IMR-90 (cell line): ENCODE measurements around the gene TAB2. TPM values are rescaled to one million over a fixed set of nuclear protein-coding genes. Genes with fewer than 3 reads are reported as not detected.

Experiments used
- ATAC-seq: fragments of 200-7000 bp; cut with Tn5 transposase; 2 replicates; pipeline ENCODE4 v1.9.1; 2020; ENCODE audit warnings: low read depth, mild to moderate bottlenecking, moderate library complexity
- BruUV-seq: library from RNA; stranded (reverse); fragments of 400-500 nt; replicated peaks from 2 replicates; lab custom pipeline; 2021; lab: Mats Ljungman, UMichigan
- CTCF ChIA-PET: fragments of 300-600 bp; formaldehyde crosslinking; extraction: SDS; loops from one replicate; lab custom pipeline; 2021; ENCODE audit warnings: antibody characterized with exemption; lab: Yijun Ruan, JAX
- POLR2A ChIA-PET: fragments of 300-600 bp; sonication (Branson Sonifier 250); formaldehyde crosslinking; loops from one replicate; lab custom pipeline; 2022; ENCODE audit warnings: antibody characterized with exemption; ENCODE audit not compliant: unreplicated experiment; lab: Charles Lee
- DNase-seq: peaks from one replicate; pipeline ENCODE4 v3.0.0; 2013
- H2AFZ ChIP-seq: replicated peaks from 2 replicates; pipeline ENCODE3; 2013; ENCODE audit warnings: low read length, mild to moderate bottlenecking; ENCODE audit not compliant: poor library complexity
- H2AK5ac ChIP-seq: 2 replicates; pipeline ENCODE4 v1.6.1; 2013; ENCODE audit warnings: low read depth, low read length, inconsistent platforms
- H2AK9ac ChIP-seq: replicated peaks from 2 replicates; pipeline ENCODE3; 2013; ENCODE audit warnings: mild to moderate bottlenecking, low read depth, low read length, moderate library complexity; ENCODE audit not compliant: poor library complexity
- H2BK120ac ChIP-seq: 2 replicates; pipeline ENCODE4 v1.6.1; 2013; ENCODE audit warnings: low read depth, low read length, inconsistent platforms
- H2BK15ac ChIP-seq: 3 replicates; pipeline ENCODE4 v1.6.1; 2013; ENCODE audit warnings: low read depth, low read length, inconsistent platforms
- H2BK20ac ChIP-seq: 2 replicates; pipeline ENCODE4 v1.6.1; 2013; ENCODE audit warnings: low read depth, mild to moderate bottlenecking, inconsistent platforms, low read length, moderate library complexity
- H2BK5ac ChIP-seq: 2 replicates; pipeline ENCODE4 v1.6.1; 2013; ENCODE audit warnings: mild to moderate bottlenecking, low read depth, low read length, inconsistent platforms; ENCODE audit not compliant: poor library complexity, severe bottlenecking
- H3K14ac ChIP-seq: replicated peaks from 2 replicates; pipeline ENCODE4 v1.6.1; 2013; ENCODE audit warnings: low read depth, low read length, inconsistent platforms
- H3K18ac ChIP-seq: 2 replicates; pipeline ENCODE4 v1.6.1; 2013; ENCODE audit warnings: low read depth, low read length, control low read depth
- H3K23ac ChIP-seq: 2 replicates; pipeline ENCODE4 v1.6.1; 2013; ENCODE audit warnings: low read depth, low read length, inconsistent platforms
- H3K27ac ChIP-seq: 2 replicates; pipeline ENCODE4 v1.5.1; 2013; ENCODE audit warnings: mild to moderate bottlenecking, control low read depth, low read length; ENCODE audit not compliant: insufficient read depth
- H3K27me3 ChIP-seq: 2 replicates; pipeline ENCODE4 v1.6.1; 2013; ENCODE audit warnings: low read length; ENCODE audit not compliant: control insufficient read depth, insufficient read depth
- H3K36me3 ChIP-seq: 2 replicates; pipeline ENCODE4 v1.6.1; 2013; ENCODE audit warnings: low read length, mixed read lengths; ENCODE audit not compliant: control insufficient read depth, insufficient read depth
- H3K4ac ChIP-seq: 2 replicates; pipeline ENCODE4 v1.6.1; 2013; ENCODE audit warnings: low read depth, low read length, inconsistent platforms
- H3K4me1 ChIP-seq: 2 replicates; pipeline ENCODE4 v1.6.1; 2013; ENCODE audit warnings: low read length, mixed read lengths; ENCODE audit not compliant: control insufficient read depth, insufficient read depth
- H3K4me2 ChIP-seq: 2 replicates; pipeline ENCODE4 v1.6.1; 2013; ENCODE audit warnings: low read depth, mild to moderate bottlenecking, control low read depth, low read length, moderate library complexity
- H3K4me3 ChIP-seq: 2 replicates; pipeline ENCODE4 v1.5.1; 2013; ENCODE audit warnings: low read depth, mild to moderate bottlenecking, control low read depth, low read length, moderate library complexity; ENCODE audit not compliant: insufficient read depth
- H3K56ac ChIP-seq: 2 replicates; pipeline ENCODE4 v1.6.1; 2013; ENCODE audit warnings: low read length, inconsistent platforms; ENCODE audit not compliant: insufficient read depth; ENCODE audit errors: extremely low read depth
- H3K79me1 ChIP-seq, 2 experiments: 2 replicates each; pipeline ENCODE4 v1.6.1; 2013; ENCODE audit warnings: low read length in 2 of 2, inconsistent platforms in 1 of 2, low read depth in 1 of 2
- H3K9ac ChIP-seq: 2 replicates; pipeline ENCODE4 v1.6.1; 2013; ENCODE audit warnings: low read depth, low read length, control low read depth
- H3K9me1 ChIP-seq: 2 replicates; pipeline ENCODE4 v1.6.1; 2013; ENCODE audit warnings: low read length, inconsistent platforms; ENCODE audit not compliant: insufficient read depth
- H3K9me3 ChIP-seq: 2 replicates; pipeline ENCODE4 v1.6.1; 2013; ENCODE audit warnings: low read length; ENCODE audit not compliant: control insufficient read depth, insufficient read depth
- H4K20me1 ChIP-seq: 2 replicates; pipeline ENCODE4 v1.6.1; 2013; ENCODE audit warnings: low read length, inconsistent platforms; ENCODE audit not compliant: insufficient read depth
- H4K5ac ChIP-seq: 2 replicates; pipeline ENCODE4 v1.6.1; 2013; ENCODE audit warnings: mild to moderate bottlenecking, low read depth, low read length, control low read depth
- H4K8ac ChIP-seq, 2 experiments: 2 replicates each; pipeline ENCODE4 v1.6.1; 2013; ENCODE audit warnings: low read depth in 2 of 2, low read length in 2 of 2, control low read depth in 1 of 2, inconsistent platforms in 1 of 2
- H4K91ac ChIP-seq: 2 replicates; pipeline ENCODE4 v1.6.1; 2013; ENCODE audit warnings: low read depth, low read length, inconsistent platforms; ENCODE audit not compliant: insufficient read depth
- BHLHE40 ChIP-seq: fragments of 150-350 bp; IDR thresholded peaks from 2 replicates; pipeline ENCODE4 v1.6.1; 2016; ENCODE audit warnings: mild to moderate bottlenecking, low read depth, low read length
- CEBPB ChIP-seq: IDR thresholded peaks from 2 replicates; pipeline ENCODE4 v1.6.1; 2012; ENCODE audit warnings: low read depth, low read length, improper control_type of control experiment
- CHD1 ChIP-seq: IDR thresholded peaks from 2 replicates; pipeline ENCODE4 v1.6.1; 2012; ENCODE audit warnings: low read depth, low read length, improper control_type of control experiment
- CTCF ChIP-seq: conservative IDR thresholded peaks from 2 replicates; pipeline ENCODE4 v1.5.1; 2012; ENCODE audit warnings: mild to moderate bottlenecking, low read depth, low read length, improper control_type of control experiment
- FOS ChIP-seq: fragments of 150-350 bp; IDR thresholded peaks from 2 replicates; pipeline ENCODE4 v1.6.1; 2016; ENCODE audit warnings: low read depth, low read length
- MAFK ChIP-seq: IDR thresholded peaks from 2 replicates; pipeline ENCODE4 v1.6.1; 2012; ENCODE audit warnings: low read depth, low read length, improper control_type of control experiment
- MAZ ChIP-seq: IDR thresholded peaks from 2 replicates; pipeline ENCODE4 v1.6.1; 2012; ENCODE audit warnings: low read depth, mild to moderate bottlenecking, low read length, improper control_type of control experiment, moderate library complexity, borderline replicate concordance
- MXI1 ChIP-seq: IDR thresholded peaks from 2 replicates; pipeline ENCODE4 v1.6.1; 2012; ENCODE audit warnings: low read depth, mild to moderate bottlenecking, low read length, moderate library complexity, borderline replicate concordance
- NFE2L2 ChIP-seq: fragments of 150-350 bp; IDR thresholded peaks from 2 replicates; pipeline ENCODE4 v1.6.1; 2016; ENCODE audit warnings: low read depth, mild to moderate bottlenecking, low read length
- POLR2A ChIP-seq: IDR thresholded peaks from 2 replicates; pipeline ENCODE4 v1.6.1; 2012; ENCODE audit warnings: mild to moderate bottlenecking, low read depth, low read length
- RAD21 ChIP-seq: IDR thresholded peaks from 2 replicates; pipeline ENCODE4 v1.6.1; 2012; ENCODE audit warnings: low read length, improper control_type of control experiment
- RCOR1 ChIP-seq: IDR thresholded peaks from 2 replicates; pipeline ENCODE4 v1.6.1; 2012; ENCODE audit warnings: mild to moderate bottlenecking, low read length, improper control_type of control experiment; ENCODE audit not compliant: insufficient replicate concordance
- RFX5 ChIP-seq: IDR thresholded peaks from 2 replicates; pipeline ENCODE4 v1.8.0; 2012; ENCODE audit warnings: low read depth, mild to moderate bottlenecking, low read length, moderate library complexity
- SMC3 ChIP-seq: fragments of 150-350 bp; IDR thresholded peaks from 2 replicates; pipeline ENCODE4 v1.6.1; 2016; ENCODE audit warnings: low read depth, mild to moderate bottlenecking, antibody characterized with exemption, low read length, moderate library complexity
- USF2 ChIP-seq: fragments of 150-350 bp; IDR thresholded peaks from 2 replicates; pipeline ENCODE4 v1.6.1; 2017; ENCODE audit warnings: mild to moderate bottlenecking, antibody characterized with exemption, low read length, low read depth
- WGBS, 2 experiments: methylation state at CpG; one replicate each; pipeline versions ENCODE4 v1.1.5 to v1.1.7; 2013; ENCODE audit warnings: missing lambda C conversion rate in 2 of 2; ENCODE audit not compliant: insufficient read length in 1 of 2; ENCODE audit errors: extremely low coverage in 2 of 2; 5-methylcytosine and 5-hydroxymethylcytosine counted together
- dilution Hi-C: fragments of 300-500 bp; cut with HindIII; formaldehyde crosslinking; loops from one replicate; pipeline ENCODE4 v1.14.3; 2018; ENCODE audit warnings: low sequenced_read_pairs; ENCODE audit not compliant: unreplicated experiment
- in situ Hi-C: fragments of 300-500 bp; cut with MboI; formaldehyde crosslinking; loops from 3 replicates; pipeline ENCODE4 v1.14.3; 2019; ENCODE audit warnings: low sequenced_read_pairs, inconsistent platforms, mixed read lengths
- intact Hi-C: fragments of 100-400 bp; cut with micrococcal nuclease; formaldehyde crosslinking; loops from 2 replicates; pipeline ENCODE4 v1.10.0; 2022
- polyA plus RNA-seq, 3 experiments: library from polyadenylated mRNA; depleted of rRNA; stranded (reverse); fragments of >200 nt; gene quantifications; 2 replicates each; pipeline ENCODE4 v1.2.3, GENCODE V29; 2012; ENCODE audit warnings: low replicate concordance in 1 of 3
- total RNA-seq: library from RNA; depleted of rRNA; stranded (reverse); fragments of >200 nt; gene quantifications from 2 replicates; pipeline ENCODE4 v1.2.3, GENCODE V29; 2012

The TAB2 gene
- total and polyA plus RNA-seq, 2 of the 4 experiments (the other 2 are of a cell fraction) = 20.8 to 25.3 TPM

- TF ChIP-seq CEBPB = no peak
- TF ChIP-seq USF2 = no peak
- no peak for TF ChIP-seq MAZ
- no peak for TF ChIP-seq RAD21
- TF ChIP-seq RFX5 = no peak
- no peak for TF ChIP-seq CHD1
- TF ChIP-seq CTCF = no peak
- TF ChIP-seq MXI1 = no peak
- TF ChIP-seq BHLHE40 = no peak
- TF ChIP-seq SMC3 = no peak
- no peak for TF ChIP-seq NFE2L2
- TF ChIP-seq RCOR1 = no peak
- TF ChIP-seq MAFK = no peak
- TF ChIP-seq FOS = no peak
- TF ChIP-seq POLR2A = no peak
- no peak overlapping the region for H3K9ac ChIP-seq
- no peak overlapping the region for H2BK20ac ChIP-seq
- in situ Hi-C loops (no loop called here), dilution Hi-C loops (no loop called here), intact Hi-C loops (no loop called here)
- POLR2A ChIA-PET = interaction anchor here (0.6 kb wide), 1 partner anchor 256 kb away, joined by 15 read pairs; no protein-coding TSS in a partner anchor
- H3K4me1 ChIP-seq = peaks cover 14% of the 10 kb centered on the region
- H3K56ac ChIP-seq = no peak overlapping the region
- H3K36me3 ChIP-seq = no peaks in the 10 kb centered on the region
- no peak overlapping the region for H3K4ac ChIP-seq
- no peak overlapping the region for H2BK15ac ChIP-seq
- no peak overlapping the region for H2AK5ac ChIP-seq
- no TSS peak for BruUV-seq
- H3K9me3 ChIP-seq = no peaks in the 10 kb centered on the region
- H2BK120ac ChIP-seq = no peak overlapping the region
- H2BK5ac ChIP-seq = no peak overlapping the region
- no peak overlapping the region for H3K4me2 ChIP-seq
- peaks cover 3% of the 10 kb centered on the region; the same call in 1 of the 2 replicates for H3K9me1 ChIP-seq
- no peaks in the 10 kb centered on the region for H3K79me1 ChIP-seq
- WGBS, 2 experiments = 98% methylated on average over 7 of the region's 13 CpGs; no CpG with 5 or more reads in 1 of the 2 experiments
- DNase-seq (no peak), ATAC-seq (no peak)
- H2AK9ac ChIP-seq = no peak overlapping the region
- no peak overlapping the region for H3K18ac ChIP-seq
- H4K20me1 ChIP-seq = no peaks in the 10 kb centered on the region
- no peak overlapping the region for H3K14ac ChIP-seq
- peaks cover 17% of the 10 kb centered on the region; the same call in 1 of the 2 replicates for H3K27me3 ChIP-seq
- no peak overlapping the region for H4K91ac ChIP-seq
- no peak overlapping the region for H4K8ac ChIP-seq
- H3K4me3 ChIP-seq = no peak overlapping the region
- no peak overlapping the region for H3K27ac ChIP-seq
- H2AFZ ChIP-seq = no peak overlapping the region
- H4K5ac ChIP-seq = no peak overlapping the region
- H3K23ac ChIP-seq = no peak overlapping the region
- CTCF ChIA-PET = no interaction called here
These were observed 134.8 kb downstream of the TAB2 start for GRCh38 chr6:149452037-149452939.
